ENCODE measurements around the gene FBXL17.
"Not testable (repeated sequence)": the region's sequence is repeated elsewhere in the genome, so short reads cannot be mapped to it uniquely, and the experiment has no call there.

FBXL17 gene

DNA sequence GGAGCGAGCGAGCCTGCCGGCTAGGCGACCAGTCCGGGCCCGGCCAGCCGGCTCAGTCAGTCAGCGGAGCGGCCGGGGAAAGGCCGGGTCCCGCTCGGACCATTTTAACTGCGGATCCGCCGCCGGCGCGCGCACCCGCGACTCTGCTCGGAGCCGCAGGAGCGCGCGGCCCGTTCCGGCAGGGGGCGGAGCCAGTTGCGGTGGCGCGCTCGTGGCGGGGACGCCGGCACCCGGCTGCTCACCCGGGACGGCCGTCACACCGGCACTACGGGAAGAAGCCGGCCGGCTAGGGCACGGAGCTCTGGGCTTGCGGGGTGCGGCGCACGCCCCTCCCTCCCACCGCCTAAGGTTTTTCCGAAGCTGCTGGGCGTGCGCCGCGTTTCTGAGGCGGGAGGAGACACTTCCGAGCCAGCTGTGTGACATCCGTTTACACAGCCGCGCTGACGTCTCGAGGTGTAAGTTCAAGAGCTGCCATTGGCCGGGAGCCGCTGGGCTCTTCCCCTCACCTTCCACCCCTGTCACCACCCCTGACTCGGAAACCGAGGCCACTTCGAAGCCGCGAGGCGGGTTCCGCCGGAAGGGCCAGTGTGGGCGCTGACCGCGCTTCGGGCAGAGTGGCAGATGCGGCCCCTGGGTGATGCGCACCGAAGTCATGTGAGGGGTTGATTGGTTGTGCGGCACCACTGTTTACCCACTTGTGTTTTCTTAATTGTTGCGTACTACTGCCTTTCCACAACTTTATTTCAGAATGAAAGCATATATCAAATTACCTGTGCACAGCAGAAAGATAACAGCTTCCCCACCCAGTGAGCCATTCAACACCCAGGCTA is at the start of gene FBXL17:
TSS of gene FBXL17 (minus strand) at position 145 of the 830 bp plus-strand sequence.
- peak; percentile 91 for FAIRE-seq
- peak; percentile 89 for DNase-seq (ENCODE audit: insufficient read length, low spot score)

DNA sequence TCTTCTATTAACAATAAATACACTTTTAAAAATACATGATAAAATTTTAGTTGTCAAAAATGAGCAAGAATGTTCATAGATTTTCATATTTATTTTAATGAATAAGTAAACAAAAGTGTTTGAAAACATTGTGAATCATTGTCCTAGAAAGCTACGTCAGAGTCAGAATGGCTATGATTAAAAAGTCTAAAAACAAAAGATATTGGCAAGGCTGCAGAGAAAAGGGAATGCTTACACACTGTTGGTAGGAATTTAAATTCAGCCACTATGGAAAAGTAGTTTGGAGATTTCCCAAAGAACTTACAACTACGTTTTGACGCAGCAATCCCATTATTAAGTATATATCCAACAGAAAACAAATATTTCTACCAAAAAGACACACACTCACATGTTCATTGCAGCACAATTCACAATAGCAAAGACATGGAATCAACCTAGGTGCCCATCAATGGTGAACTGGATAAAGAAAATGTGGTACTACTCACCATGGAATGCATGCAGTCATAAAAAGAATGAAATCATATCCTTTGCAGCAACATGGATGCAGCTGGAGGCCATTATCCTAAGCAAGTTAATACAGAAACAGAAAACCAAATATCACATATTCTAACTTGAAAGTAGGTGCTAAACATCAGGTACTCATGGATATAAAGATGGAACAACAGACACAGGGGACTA is 49.2 kb upstream of the FBXL17 start:
- DNase-seq (ENCODE audit: insufficient read length, low spot score) (no peak), FAIRE-seq (no peak)

DNA sequence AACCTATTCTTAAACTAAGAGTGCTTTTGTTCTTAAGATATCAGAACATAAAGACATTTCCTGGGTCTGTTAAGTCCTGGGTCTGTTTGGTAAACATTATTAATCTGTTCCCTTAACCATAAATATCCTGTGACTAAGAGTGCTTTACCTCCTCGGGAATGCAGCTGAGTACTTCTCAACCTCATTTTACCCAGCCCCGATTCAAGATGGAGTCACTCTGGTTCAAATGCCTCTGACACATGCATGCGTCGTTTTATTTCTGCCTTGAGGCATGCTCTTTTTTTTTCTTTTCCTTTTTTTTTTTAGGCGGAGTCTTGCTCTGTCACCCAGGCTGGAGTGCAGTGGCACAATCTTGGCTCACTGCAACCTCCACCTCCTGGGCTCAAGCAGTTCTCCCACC is 39.8 kb upstream of the FBXL17 start:
- DNase-seq (ENCODE audit: insufficient read length, low spot score) (no peak), FAIRE-seq (no peak)

- FAIRE-seq: no peak
- no peak for DNase-seq (ENCODE audit: insufficient read length, low spot score)
Observed at GRCh38 chr5:108420755-108421154, 38.9 kb upstream of the FBXL17 start.

GRCh38 chr5:108420158-108420557 is 38.3 kb upstream of the FBXL17 start:
- FAIRE-seq: no peak
- DNase-seq (ENCODE audit: insufficient read length, low spot score): no peak

- FAIRE-seq (no peak), DNase-seq (ENCODE audit: insufficient read length, low spot score) (no peak)
Observed at GRCh38 chr5:108418197-108418596, 36.3 kb upstream of the FBXL17 start.

- FAIRE-seq: no peak
- DNase-seq (ENCODE audit: insufficient read length, low spot score): no peak
Observed at GRCh38 chr5:108417166-108417670, 35.3 kb upstream of the FBXL17 start.

GRCh38 chr5:108415726-108416125 is 33.8 kb upstream of the FBXL17 start:
- FAIRE-seq (no peak), DNase-seq (ENCODE audit: insufficient read length, low spot score) (no peak)

- FAIRE-seq: no peak
- DNase-seq (ENCODE audit: insufficient read length, low spot score): no peak
Observed at GRCh38 chr5:108409786-108410185, 27.9 kb upstream of the FBXL17 start.

GRCh38 chr5:108405201-108405600 is 23.3 kb upstream of the FBXL17 start:
- FAIRE-seq; DNase-seq (ENCODE audit: insufficient read length, low spot score): not testable (repeated sequence)

GRCh38 chr5:108398964-108399363 is 17.1 kb upstream of the FBXL17 start:
- DNase-seq (ENCODE audit: insufficient read length, low spot score) (no peak), FAIRE-seq (no peak)

GRCh38 chr5:108396837-108397236 is 14.9 kb upstream of the FBXL17 start:
- not testable (repeated sequence) for FAIRE-seq; DNase-seq (ENCODE audit: insufficient read length, low spot score)

GRCh38 chr5:108387758-108388157 is 5.9 kb upstream of the FBXL17 start:
- FAIRE-seq: no peak

GRCh38 chr5:108386345-108387061 is 4.6 kb upstream of the FBXL17 start:
- no peak for DNase-seq (ENCODE audit: insufficient read length, low spot score)
- FAIRE-seq: no peak

More at GRCh38 chr5:108387758-108388157, 5.9 kb upstream of the FBXL17 start:
- DNase-seq (ENCODE audit: insufficient read length, low spot score): no peak

DNA sequence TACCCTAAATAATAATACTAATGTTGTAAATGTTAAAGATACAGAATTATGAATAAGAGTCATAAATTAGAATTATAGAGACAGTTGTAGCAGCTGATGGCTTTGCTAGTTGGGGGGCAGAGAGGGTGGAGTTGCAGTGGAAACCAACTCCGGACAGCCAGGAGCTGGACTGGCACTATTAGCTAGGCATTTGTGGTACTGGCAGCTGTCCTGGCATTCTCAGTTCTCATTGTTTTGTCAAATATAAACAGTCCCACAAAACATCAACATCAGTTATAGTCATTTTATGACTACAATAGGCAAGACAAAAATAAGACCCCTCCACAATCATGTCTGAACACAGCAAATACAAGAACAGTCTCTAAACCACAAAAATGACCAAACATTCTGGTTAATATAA is 2.8 kb upstream of the FBXL17 start:
- DNase-seq (ENCODE audit: insufficient read length, low spot score) (no peak), FAIRE-seq (no peak)

DNA sequence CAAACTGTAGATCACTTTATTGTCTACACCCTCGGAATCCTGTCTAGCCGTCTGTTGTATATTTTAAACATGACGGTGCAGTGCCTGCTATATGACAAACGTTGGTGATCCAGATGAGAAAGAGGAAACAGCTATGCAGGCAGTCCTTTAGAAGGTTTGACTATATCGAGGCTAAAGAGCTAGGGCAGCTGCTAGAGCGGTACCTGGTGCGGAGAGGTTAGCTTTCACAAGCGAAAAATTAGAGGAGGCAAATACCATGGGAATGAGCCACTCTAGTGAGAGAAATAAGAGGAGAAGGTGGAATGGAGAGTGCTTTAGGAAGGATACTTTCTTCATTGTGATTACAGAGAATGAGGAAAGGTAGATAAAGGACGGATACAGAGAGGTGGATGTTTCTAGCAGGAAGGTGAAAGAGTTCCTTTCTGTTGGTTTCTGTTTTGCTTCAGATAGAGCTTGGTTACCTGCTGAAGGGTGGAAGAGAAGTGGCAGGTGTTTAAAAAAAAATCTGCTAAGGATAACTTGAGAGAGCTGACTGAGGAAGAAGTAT is 959 bp upstream of the FBXL17 start:
- DNase-seq (ENCODE audit: insufficient read length, low spot score) (no peak), FAIRE-seq (no peak)

DNA sequence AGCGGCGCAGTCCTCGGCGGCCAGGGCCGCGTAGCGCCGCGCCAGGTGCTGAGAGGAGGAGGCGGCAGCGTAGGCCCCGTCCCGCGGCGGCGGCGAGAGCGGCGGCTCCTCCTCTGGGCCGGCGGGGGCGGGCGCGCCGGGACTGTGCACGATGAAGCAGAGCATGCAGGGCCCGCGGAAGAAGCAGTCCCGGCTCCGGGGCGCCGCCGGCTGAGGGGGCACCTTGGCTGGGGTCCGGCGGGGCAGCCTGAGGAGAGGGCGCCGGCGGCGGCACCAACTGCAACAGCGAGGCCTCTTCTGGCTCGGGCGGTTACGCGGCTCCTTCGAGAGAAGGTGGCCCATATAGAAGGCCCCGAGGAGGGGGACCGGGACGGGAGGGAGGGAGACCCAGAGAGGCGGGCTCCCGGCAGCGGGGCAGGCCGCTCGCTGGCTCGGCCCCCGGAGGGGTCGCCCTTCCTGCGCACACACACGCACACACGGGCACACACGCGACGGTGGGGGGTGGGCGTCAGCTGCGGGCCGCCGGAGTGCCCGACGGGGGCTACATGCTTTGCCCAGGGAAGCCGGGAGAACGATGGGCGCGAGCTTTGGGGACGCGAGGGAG is 446 bp downstream of the FBXL17 start:
- FAIRE-seq (no peak), DNase-seq (ENCODE audit: insufficient read length, low spot score) (no peak)

DNA sequence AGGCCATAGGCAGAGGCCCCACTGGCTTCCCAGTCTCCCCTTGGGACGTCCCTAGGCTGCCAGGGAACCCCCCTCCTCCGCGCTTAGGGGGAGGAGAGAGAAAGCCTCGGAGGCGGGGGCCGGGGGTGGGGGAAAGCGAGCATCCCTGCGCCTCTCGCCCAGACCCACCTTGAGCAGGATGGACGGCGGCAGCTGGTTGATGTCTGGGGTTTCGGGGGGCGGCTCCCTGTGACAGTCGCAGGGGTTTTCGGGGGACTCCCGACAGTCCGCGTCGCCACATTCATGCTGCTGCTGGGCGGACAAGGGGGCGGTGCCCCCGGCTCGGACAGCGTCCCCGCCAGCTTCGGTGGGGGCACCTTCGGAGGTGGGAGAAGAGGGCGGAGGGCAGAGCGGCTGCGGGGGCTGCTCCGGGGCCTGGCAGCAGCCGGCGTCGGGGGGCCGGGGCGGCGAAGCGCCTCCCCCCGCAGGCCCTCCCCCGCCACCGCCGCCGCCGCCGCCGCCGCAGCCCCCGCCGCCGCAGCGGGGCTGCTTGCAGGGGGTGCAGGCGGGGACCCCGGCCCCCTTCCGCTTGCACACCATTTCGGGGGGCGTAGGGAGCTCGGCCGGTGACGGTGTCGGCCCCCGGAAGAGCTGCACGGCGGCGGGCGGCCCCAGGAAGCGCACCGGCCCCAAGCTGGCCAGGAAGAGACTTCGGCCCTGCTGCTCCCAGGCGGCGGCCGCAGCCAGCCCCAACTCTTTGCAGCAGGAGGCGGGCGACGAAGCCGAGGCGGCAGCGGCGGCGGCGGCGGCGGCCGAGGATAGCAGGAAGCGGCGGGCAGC is 1.2 kb downstream of the FBXL17 start:
- DNase-seq (ENCODE audit: insufficient read length, low spot score) (peak; percentile 37), FAIRE-seq (peak; percentile 38)

DNA sequence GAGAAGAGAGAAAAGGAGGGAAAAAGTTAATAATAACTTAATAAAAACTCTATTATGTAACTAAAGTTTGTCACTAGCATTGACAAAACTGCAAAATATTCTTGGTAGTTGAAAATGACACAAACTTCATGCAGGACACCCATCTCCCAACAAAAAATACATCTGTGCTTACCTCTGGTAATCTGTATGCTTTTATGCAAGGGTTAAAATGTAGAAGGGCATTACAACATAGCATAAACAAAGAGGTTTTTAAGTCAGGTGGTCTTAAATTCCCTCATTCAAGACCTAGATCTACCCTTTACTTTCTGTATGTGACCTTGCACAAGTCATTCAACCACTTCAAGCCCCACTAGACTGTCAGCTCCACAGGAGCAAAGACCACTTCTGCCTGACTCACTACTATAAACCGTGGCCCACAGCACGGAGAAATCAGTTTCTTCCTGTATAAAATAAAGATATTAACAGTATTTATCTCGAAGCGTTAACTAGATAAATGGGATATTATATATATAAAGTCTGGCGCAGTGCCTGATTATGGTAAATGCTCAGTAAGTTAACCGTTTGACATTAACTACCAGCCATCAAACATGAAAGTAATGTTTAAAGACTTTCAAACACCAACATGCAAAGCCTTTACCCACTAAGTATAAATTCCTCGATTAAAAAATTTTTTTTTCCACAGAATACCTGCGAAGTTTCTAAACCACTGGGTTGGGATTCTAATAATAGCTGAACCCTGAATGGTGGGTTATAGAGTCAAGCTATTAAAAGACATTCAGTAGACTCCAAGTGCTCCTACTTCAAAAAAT is 2.0 kb downstream of the FBXL17 start:
- no peak for FAIRE-seq
- no peak for DNase-seq (ENCODE audit: insufficient read length, low spot score)

All from HTR-8/SVneo (cell line).